ENCODE data around the gene GALNTL6.

- no peak for TF ChIP-seq ZFX (CRISPR knock-in tag; IDR thresholded peaks at IDR 0.05)
- TF ChIP-seq, protein P1, sequence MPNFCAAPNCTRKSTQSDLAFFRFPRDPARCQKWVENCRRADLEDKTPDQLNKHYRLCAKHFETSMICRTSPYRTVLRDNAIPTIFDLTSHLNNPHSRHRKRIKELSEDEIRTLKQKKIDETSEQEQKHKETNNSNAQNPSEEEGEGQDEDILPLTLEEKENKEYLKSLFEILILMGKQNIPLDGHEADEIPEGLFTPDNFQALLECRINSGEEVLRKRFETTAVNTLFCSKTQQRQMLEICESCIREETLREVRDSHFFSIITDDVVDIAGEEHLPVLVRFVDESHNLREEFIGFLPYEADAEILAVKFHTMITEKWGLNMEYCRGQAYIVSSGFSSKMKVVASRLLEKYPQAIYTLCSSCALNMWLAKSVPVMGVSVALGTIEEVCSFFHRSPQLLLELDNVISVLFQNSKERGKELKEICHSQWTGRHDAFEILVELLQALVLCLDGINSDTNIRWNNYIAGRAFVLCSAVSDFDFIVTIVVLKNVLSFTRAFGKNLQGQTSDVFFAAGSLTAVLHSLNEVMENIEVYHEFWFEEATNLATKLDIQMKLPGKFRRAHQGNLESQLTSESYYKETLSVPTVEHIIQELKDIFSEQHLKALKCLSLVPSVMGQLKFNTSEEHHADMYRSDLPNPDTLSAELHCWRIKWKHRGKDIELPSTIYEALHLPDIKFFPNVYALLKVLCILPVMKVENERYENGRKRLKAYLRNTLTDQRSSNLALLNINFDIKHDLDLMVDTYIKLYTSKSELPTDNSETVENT (CRISPR knock-in tag; IDR thresholded peaks at IDR 0.05) = no peak
Observed at GRCh38 chr4:171979461-171979860, 166.3 kb downstream of the GALNTL6 start.

All from K562 (cell line).